Activated CD4-positive, CD25-positive, alpha-beta regulatory T cell treated with anti-CD3 and anti-CD28 coated beads, Interleukin-2, amount 50 U/mL, for 16 hours (primary cell): ENCODE measurements around the gene DNM1L.
"Not testable (repeated sequence)": the region's sequence is repeated elsewhere in the genome, so short reads cannot be mapped to it uniquely, and the experiment has no call there.

Experiments
- DNase-seq: peaks from one replicate; pipeline ENCODE4 v3.0.0-alpha.2; 2020; ENCODE audit warnings: low read depth, low spot score

Gene DNM1L

DNA sequence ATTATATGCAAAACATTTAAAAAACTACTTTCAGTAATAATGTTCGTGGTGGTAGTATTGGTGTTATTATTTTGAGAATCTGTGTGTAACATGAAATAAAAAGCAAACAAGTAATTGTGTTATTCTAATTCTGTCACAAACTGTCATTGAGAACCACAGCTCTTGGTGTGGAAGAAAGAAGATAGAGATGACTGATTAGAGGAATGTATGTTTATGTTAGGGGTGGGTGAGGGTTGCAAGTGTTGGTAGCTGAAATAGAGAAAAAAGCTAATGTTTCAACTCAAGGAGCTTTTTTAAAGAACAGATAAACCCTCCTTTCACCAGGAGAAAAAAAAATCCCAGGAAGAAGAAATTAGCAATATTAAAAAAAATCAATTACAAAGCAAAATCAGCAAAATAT, 18.3 kb downstream of the DNM1L start:
- DNase-seq = no peak

- no peak for DNase-seq
Observed at GRCh38 chr12:32698285-32698684, 19.2 kb downstream of the DNM1L start.

- not testable (repeated sequence) for DNase-seq
Observed at GRCh38 chr12:32699437-32699836, 20.3 kb downstream of the DNM1L start.

DNA sequence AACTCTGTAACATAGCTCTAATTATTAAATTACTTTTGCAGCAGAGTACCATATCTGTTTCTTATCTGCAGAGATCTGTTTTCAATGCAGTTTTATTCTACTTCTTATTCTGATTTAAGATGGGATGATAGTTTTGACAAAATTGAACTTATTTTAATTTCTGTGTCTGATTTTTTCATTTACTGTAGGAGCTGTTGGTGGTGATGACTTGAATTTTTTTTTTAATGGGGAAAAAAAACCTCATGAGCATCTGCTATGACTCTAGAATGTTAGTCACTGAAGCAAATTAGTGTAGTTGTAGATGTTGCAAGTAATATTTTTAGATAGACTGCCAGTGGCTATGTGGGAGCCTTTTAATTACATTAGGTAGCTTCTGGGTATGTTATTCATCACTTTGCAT, 23.4 kb downstream of the DNM1L start:
- DNase-seq = no peak

DNA sequence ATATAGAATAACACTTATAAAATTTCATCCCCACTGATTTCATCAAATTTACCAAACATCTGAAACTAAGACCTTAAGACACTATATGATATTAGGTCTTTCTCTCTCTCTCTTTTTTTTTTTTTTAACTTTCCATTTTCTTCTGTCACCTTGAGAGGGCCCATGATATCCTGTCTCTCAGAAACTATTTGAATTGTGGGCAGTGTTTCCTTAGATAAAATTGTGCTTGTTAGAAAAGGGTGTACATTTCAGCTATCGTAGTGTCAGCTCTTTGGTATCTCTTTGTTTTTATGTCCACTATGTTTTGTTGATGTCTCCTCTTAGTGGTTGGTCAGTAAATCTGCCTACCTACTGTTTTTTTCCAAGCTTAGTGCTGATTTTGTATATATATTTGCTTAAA, 23.8 kb downstream of the DNM1L start:
- no peak for DNase-seq

DNA sequence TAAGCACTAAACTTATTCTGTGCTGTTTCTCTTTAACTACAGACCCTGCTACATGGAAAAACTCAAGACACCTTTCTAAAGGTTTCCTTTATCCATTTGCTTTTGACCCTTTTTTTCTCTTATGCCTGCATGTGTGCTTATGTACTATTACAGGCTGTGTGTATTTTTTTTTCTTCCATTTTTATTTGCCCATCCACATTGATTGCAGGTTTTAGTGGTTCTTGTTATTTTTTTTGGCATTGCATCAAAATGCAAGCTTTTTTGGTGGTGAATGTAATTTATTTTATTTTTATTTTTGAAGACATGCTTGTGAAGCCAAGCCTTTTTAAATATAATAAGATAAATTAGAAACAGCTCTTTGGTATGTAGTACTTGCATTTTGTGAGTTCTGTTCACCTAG, 26.7 kb downstream of the DNM1L start:
- DNase-seq = no peak

DNA sequence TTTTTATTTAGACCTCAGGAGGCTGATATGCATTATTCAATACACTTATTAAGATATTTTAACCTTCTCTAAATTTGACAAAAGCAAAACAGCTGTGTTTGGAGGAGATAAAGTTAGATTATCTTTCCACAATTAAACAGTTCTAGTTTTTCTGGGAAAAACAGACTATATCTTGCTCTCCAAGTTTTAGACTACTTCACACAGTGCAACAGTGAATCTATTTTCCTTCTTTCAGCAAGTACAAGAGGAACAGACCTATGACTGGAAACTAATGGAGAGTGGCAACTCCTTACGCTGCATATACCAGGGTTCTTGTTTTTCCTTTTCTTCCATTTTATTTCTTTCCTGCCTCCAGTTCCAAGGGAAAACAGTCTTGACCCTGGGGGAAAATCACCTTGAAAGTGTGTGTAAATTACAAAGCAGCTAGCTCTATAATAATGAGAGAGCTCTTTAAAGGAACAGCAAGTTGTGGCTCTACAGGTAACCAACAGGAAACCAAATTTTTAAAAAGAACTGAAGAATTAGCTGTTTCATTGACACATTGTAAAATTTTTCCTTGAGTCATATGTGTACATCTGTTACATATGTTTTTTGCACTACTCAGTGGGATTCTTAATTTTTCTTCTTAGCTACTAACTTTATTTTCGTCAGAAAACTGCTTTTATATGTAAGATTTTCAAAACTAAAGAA, 27.4 kb downstream of the DNM1L start:
- DNase-seq = no peak

DNA sequence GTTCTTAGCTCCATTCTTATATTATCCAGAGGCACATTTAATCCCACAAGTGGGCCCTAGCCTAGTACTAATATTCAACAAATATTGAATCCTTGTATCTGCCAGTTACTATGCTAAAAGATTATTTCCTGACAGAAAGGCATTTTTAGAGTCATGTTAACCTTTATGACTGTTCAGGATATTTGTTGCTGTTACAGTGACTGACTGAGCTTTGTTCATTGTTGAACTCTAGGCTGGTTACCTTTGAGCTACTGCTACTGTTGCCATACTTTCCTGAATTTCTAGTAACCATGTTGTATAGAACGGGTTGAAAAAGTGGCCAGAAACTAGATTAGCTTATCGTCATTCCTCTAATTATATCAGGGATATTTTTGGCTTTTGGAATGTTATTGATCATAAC, 29.8 kb downstream of the DNM1L start:
- no peak for DNase-seq

- no peak for DNase-seq
Observed at GRCh38 chr12:32714772-32715171, 35.7 kb downstream of the DNM1L start.

GRCh38 chr12:32718926-32719325, 39.8 kb downstream of the DNM1L start:
- no peak for DNase-seq

- DNase-seq = not testable (repeated sequence)
Observed at GRCh38 chr12:32725308-32725707, 46.2 kb downstream of the DNM1L start.

DNA sequence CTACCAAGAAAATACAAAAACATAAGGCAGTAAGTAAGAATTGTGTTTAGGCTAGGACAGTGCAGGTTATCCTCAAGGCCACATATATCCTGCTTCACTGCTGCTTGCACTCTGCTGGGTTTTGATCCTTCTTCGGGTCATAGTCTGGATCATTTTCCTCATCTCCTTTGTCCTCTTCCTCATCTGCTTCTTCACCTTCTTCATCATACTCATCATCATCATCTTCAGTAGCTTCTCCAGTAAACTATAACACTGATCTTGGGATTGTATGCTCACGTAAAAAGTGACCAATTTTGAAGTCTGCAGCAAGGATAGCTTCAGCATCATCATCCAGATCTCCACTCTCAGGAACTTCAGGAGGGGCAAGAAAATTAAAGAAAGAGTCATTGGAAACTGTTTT, 47.2 kb downstream of the DNM1L start:
- no peak for DNase-seq

DNA sequence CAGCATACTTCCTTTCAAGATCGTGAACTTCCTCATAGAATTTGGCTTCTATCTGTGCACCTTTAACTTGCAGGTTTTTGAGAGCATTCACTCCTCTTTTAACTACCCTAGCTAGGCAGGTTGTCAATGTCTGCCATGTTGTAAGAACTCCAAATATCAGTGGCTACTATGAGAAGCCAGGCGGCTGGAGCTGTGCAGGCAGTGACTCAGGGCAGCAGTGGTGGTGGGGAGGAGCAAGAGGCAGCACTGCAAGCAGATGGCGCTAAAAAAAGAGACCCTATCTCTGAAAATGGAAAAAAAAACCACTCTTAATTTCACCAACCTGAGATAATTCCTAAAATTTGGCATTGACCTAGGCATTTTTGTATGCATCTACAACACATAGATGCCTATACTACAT, 48.1 kb downstream of the DNM1L start:
- no peak for DNase-seq

DNA sequence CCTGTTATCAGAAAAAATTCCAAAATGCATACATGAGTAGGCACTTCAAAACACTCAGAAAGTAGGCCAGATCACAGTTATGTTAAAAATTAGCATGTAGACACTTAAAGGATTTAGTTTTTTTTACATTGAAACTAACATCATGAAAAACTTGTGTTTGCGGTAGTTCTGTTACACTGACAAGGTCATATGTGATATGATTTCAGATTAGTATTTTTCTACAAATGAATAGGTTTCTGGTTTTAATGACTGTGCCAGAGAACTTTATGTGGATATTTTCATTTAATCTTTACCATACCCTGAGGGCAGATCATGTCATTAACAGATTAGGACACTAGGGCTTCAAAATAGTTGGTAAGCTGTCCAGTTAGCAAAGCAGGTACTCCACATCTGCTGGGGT, 55.9 kb downstream of the DNM1L start:
- DNase-seq = no peak

DNA sequence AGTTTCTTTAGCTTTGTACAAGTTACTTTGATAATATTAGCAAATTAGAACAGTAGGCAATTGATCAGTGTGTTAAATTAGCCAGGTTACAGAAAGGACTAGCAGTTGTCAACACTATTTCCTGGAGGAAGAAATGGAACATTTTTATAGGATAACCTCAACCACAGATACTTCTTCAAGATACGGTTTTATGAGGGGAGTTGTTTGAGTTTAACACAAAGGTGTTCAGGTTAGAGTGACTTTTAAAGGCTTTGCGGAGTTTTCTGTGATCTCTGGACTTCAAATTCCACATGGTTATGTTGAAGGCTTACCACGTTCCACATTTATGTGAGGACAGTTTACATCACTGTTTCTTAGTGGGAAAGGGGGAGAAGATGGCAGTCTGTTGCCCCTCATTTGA, 57.3 kb downstream of the DNM1L start:
- no peak for DNase-seq

DNA sequence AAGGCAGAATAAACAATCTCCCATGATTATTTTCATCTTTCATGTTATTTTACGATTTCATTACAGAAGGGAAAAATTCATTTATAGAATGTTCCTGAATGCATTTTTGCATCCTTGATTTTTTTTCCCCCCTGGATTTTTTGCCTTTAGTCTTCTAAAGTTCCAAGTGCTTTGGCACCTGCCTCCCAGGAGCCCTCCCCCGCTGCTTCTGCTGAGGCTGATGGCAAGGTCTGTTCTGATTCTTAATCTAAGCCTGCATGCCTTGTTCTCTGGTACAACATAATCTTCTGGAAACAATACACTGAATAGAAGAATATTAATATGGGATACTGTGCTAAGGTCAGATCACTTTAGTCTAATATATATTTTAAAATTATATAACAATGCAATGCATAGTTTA, 58.6 kb downstream of the DNM1L start:
- DNase-seq = no peak

DNA sequence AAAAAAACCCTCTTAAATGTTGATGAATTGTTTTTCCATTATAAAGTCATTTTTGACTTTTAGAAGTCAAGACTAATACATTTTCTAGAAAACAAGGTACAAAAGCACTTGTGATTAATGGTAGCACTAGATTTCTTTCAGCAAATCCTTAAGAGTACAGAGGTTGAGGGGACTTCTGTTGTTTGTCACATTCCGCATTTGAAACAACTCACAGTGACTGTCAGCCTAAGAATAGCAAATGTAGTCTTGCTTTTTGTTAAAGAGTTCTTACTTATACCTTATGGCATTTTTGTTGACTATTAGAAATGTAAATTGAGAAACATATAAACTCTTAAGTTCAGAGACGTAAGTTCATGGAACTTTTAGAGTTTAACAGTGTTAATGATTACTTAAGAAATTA, 60.2 kb downstream of the DNM1L start:
- no peak for DNase-seq

GRCh38 chr12:32742133-32742532, 63.0 kb downstream of the DNM1L start:
- no peak for DNase-seq

- no peak for DNase-seq
Observed at GRCh38 chr12:32743264-32743663, 64.2 kb downstream of the DNM1L start.

GRCh38 chr12:32753605-32754004, 74.5 kb downstream of the DNM1L start:
- no peak for DNase-seq

- DNase-seq = no peak
Observed at GRCh38 chr12:32754111-32754510, 75.0 kb downstream of the DNM1L start.

- peak; percentile 19 for DNase-seq
Observed at GRCh38 chr12:32755051-32755653, 76.1 kb downstream of the DNM1L start.

DNA sequence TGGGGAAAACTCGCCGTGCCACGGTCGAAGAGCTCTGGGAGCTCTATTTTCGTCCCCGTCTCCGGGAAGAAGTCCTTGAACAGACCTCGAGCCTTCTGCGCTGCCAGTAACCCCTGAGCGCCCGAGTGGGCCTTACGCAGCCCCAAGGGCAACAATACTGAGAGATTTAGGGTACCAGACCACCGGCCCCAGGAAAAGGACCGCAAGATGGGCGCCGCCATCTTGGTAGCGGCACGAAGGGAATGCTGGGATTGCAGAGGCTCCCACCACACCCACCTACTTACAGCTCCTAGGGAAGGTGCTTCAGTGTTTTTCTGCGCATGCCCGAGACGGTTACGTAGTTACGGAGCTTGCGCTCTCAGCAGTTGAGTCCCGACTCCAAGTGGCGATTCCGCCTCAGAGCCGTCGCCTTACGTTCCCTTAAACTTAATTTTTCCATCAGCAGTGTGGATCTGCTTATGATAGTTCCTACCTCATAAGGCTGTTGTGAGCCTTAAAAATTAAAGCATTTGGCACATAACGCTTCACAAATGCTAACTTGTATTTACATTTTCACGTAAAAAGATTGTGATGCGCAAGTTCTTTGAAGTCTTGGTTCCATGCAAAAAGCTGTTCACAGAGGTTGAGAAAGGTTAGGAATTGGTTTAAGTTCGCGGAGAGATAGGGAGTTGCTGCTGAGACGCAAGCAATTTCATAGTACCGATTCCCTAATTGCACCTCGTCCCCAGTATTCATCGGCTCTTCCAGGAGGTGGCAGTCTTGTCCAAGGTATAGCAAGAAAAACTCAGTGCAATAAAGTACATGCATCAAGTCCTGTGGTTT, 76.8 kb downstream of the DNM1L start, which contains the start of gene YARS2:
Gene YARS2 (minus strand): TSS at position 244 of the 822 bp plus-strand sequence. CDS start 23 bp downstream, at position 221.
- DNase-seq = peak; percentile 76
